ENCODE results near the gene GTF3C6. TPM values are rescaled to one million over a fixed set of nuclear protein-coding genes. Genes with fewer than 3 reads are reported as not detected.

The GTF3C6 gene
- total RNA-seq, 1 donor from 2014 or later: 75.3 TPM

DNA sequence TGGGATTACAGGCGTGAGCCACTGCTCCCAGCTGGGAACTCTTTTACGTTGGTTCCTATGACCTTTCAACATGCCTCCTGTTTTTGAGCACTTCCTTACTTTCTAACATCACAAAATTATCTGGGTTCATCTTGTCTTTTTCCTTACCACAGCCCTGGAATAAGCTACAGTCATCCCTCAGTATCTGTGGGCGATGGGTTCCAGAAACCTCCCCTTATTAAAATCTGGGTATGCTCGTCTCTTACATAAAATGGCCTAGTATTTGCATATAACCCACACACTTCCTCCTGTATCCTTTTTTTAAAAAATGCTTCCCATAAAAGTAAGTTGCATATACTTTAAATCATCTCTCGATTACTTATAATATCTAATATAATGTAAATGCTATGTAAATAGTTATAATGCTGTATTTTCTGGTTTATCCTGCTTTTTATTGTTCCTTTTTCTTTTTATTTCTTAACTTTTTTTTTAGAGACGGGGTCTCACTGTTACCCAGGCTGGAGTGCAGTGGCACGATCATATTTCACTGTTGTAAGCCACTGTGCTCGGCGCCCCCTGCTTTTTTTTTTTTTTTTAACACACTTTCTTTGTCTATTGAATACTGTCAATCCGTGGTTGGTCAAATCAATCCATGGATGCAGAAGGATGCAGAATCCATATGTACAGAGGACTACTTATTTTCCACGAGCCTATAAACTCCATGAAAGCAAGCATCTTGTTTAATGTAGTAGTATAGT, 32.5 kb downstream of the GTF3C6 start:
- TF ChIP-seq, protein P1, sequence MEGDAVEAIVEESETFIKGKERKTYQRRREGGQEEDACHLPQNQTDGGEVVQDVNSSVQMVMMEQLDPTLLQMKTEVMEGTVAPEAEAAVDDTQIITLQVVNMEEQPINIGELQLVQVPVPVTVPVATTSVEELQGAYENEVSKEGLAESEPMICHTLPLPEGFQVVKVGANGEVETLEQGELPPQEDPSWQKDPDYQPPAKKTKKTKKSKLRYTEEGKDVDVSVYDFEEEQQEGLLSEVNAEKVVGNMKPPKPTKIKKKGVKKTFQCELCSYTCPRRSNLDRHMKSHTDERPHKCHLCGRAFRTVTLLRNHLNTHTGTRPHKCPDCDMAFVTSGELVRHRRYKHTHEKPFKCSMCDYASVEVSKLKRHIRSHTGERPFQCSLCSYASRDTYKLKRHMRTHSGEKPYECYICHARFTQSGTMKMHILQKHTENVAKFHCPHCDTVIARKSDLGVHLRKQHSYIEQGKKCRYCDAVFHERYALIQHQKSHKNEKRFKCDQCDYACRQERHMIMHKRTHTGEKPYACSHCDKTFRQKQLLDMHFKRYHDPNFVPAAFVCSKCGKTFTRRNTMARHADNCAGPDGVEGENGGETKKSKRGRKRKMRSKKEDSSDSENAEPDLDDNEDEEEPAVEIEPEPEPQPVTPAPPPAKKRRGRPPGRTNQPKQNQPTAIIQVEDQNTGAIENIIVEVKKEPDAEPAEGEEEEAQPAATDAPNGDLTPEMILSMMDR (IDR thresholded peaks at IDR 0.05; ENCODE audit: unreplicated experiment): no peak
- no peaks in the 10 kb centered on the region for H3K4me1 Mint-ChIP-seq (ENCODE audit: unreplicated experiment)
- DNase-seq (ENCODE audit: low spot score): no peak
- peaks cover 3% of the 10 kb centered on the region for H3K27me3 Mint-ChIP-seq (ENCODE audit: unreplicated experiment)
- no peaks in the 10 kb centered on the region for H3K9me3 Mint-ChIP-seq (ENCODE audit: unreplicated experiment)
- H3K4me3 Mint-ChIP-seq (ENCODE audit: unreplicated experiment): no peak overlapping the region
- peaks cover 7% of the 10 kb centered on the region for H3K36me3 Mint-ChIP-seq (ENCODE audit: low read depth, unreplicated experiment)
- no peak overlapping the region for H3K27ac Mint-ChIP-seq (ENCODE audit: unreplicated experiment)

GRCh38 chr6:110996691-110997090, 38.2 kb downstream of the GTF3C6 start:
- peaks cover 14% of the 10 kb centered on the region for H3K36me3 Mint-ChIP-seq (ENCODE audit: low read depth, unreplicated experiment)

GRCh38 chr6:110999634-111000270, 41.2 kb downstream of the GTF3C6 start:
- DNase-seq (ENCODE audit: low spot score): no peak
- Mint-ChIP-seq H3K36me3 (ENCODE audit: low read depth, unreplicated experiment) (peaks cover 19% of the 10 kb centered on the region), H3K9me3 (ENCODE audit: unreplicated experiment) (no peaks in the 10 kb centered on the region)

More at GRCh38 chr6:110996691-110997090, 38.2 kb downstream of the GTF3C6 start:
- TF ChIP-seq, protein P1 (IDR thresholded peaks at IDR 0.05; ENCODE audit: unreplicated experiment): no peak
- Mint-ChIP-seq H3K4me3 (ENCODE audit: unreplicated experiment) (no peak overlapping the region), H3K4me1 (ENCODE audit: unreplicated experiment) (no peaks in the 10 kb centered on the region), H3K27me3 (ENCODE audit: unreplicated experiment) (no peaks in the 10 kb centered on the region), H3K27ac (ENCODE audit: unreplicated experiment) (no peak overlapping the region), H3K9me3 (ENCODE audit: unreplicated experiment) (no peaks in the 10 kb centered on the region)
- no peak for DNase-seq (ENCODE audit: low spot score)

DNA sequence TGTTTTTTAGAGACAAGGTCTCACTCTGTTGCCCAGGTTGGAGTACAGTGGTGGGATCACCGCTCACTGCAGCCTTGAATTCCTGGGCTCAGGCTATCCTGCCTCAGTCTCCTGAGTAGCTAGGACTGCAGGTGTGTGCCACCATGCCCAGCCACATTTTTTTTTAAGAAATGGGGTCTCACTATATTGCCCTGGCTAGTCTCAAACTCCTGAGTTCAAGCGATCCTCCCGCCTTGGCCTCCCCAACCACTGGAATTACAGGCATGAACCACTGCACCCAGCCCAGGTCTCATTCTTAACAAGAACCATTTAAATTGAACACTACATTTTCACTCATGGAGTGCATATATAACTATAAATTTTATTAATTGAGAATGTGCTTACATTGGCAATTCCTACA, 43.8 kb downstream of the GTF3C6 start:
- H3K27ac Mint-ChIP-seq (ENCODE audit: unreplicated experiment): no peak overlapping the region
- DNase-seq (ENCODE audit: low spot score): no peak
- no peak overlapping the region for H3K4me3 Mint-ChIP-seq (ENCODE audit: unreplicated experiment)
- no peaks in the 10 kb centered on the region for H3K27me3 Mint-ChIP-seq (ENCODE audit: unreplicated experiment)
- TF ChIP-seq, protein P1 (IDR thresholded peaks at IDR 0.05; ENCODE audit: unreplicated experiment): no peak
- H3K9me3 Mint-ChIP-seq (ENCODE audit: unreplicated experiment): no peaks in the 10 kb centered on the region
- H3K4me1 Mint-ChIP-seq (ENCODE audit: unreplicated experiment): no peaks in the 10 kb centered on the region
- H3K36me3 Mint-ChIP-seq (ENCODE audit: low read depth, unreplicated experiment): peaks cover 16% of the 10 kb centered on the region

More at GRCh38 chr6:110999634-111000270, 41.2 kb downstream of the GTF3C6 start:
- H3K27ac Mint-ChIP-seq (ENCODE audit: unreplicated experiment): no peak overlapping the region
- no peaks in the 10 kb centered on the region for H3K27me3 Mint-ChIP-seq (ENCODE audit: unreplicated experiment)
- TF ChIP-seq, protein P1 (IDR thresholded peaks at IDR 0.05; ENCODE audit: unreplicated experiment): peak; percentile 24
- H3K4me3 Mint-ChIP-seq (ENCODE audit: unreplicated experiment): no peak overlapping the region
- H3K4me1 Mint-ChIP-seq (ENCODE audit: unreplicated experiment): no peaks in the 10 kb centered on the region

Measured in endothelial cell (in vitro differentiated cells).